Right lobe of liver (tissue), 6 donors: ENCODE measurements around the gene ING5. TPM values are rescaled to one million over a fixed set of nuclear protein-coding genes. Genes with fewer than 3 reads are reported as not detected.
A peak's percentile ranks its signal among the peaks of the same experiment; 100 is the strongest.

ENCODE experiments used
- ATAC-seq, 4 donors: fragments of 200-7000 bp; cut with Tn5 transposase; one replicate each; pipeline ENCODE4 v1.9.1; 2020; ENCODE audit warnings: mild to moderate bottlenecking in 4 of 4, moderate library complexity in 4 of 4
- DNase-seq, 3 donors: peaks; one replicate each; pipeline ENCODE4 v3.0.0-alpha.2; 2020
- H3K27ac ChIP-seq, 3 donors: fragments of 200-600 bp; one replicate each; pipeline ENCODE4 v1.8.0; 2022
- H3K27me3 ChIP-seq, 2 donors: fragments of 200-600 bp; one replicate each; pipeline ENCODE4 v1.8.0; 2022
- H3K36me3 ChIP-seq, 4 donors: fragments of 200-600 bp; sonication (generic) in 1 of 4; one replicate each; pipeline versions ENCODE4 v1.5.1 to v1.8.0; 2017 to 2022; ENCODE audit warnings: control low read depth in 1 of 4
- H3K4me1 ChIP-seq, 4 donors: fragments of 200-600 bp; sonication (generic) in 1 of 4; one replicate each; pipeline versions ENCODE4 v1.5.1 to v1.8.0; 2017 to 2022; ENCODE audit warnings: control low read depth in 1 of 4
- H3K4me3 ChIP-seq, 3 donors: fragments of 200-600 bp; one replicate each; pipeline ENCODE4 v1.8.0; 2022
- H3K9me3 ChIP-seq, 4 donors: fragments of 200-600 bp; sonication (generic) in 1 of 4; one replicate each; pipeline versions ENCODE4 v1.5.1 to v1.8.0; 2017 to 2022; ENCODE audit warnings: control low read depth in 1 of 4
- POLR2A ChIP-seq: fragments of 450-650 bp; IDR thresholded peaks from one replicate; pipeline ENCODE4 v1.6.1; 2017; ENCODE audit warnings: antibody characterized with exemption, mild to moderate bottlenecking
- WGBS: methylation state at CpG from one replicate; pipeline ENCODE4 v1.1.6; 2018; ENCODE audit warnings: low coverage, low lambda C conversion rate; ENCODE audit not compliant: insufficient coverage; ENCODE audit errors: missing lambda C conversion rate; 5-methylcytosine and 5-hydroxymethylcytosine counted together
- intact Hi-C, 2 donors: fragments of 100-400 bp; cut with DNase I; formaldehyde crosslinking; loops; one replicate each; pipeline versions ENCODE4 v1.11.2 to v1.14.1; 2022
- total RNA-seq, 6 experiments: library from RNA; depleted of rRNA in 2 of 6; stranded (reverse); fragments of >200 nt in 2 of 6; fragmentation: NEBNext Ultra II Directional in 3 of 6; extraction: Animal tissue kit (Norgen Biotek cat#: 25700) in 3 of 6; gene quantifications; one replicate each; pipeline versions ENCODE4 v1.1.0 to v1.2.4, GENCODE V29; 2016 to 2023
- TF ChIP-seq, protein P1 (sequence below), 4 donors: fragments of 200-600 bp in 3 of 4; fragments of 450-650 bp in 1 of 4; IDR thresholded peaks; one replicate each; pipeline versions ENCODE4 v1.5.1 to v1.8.0; 2016 to 2022; ENCODE audit warnings: antibody characterized with exemption in 4 of 4, mild to moderate bottlenecking in 2 of 4
- donor health status: DM: no; HTN: yes; CAD: no.
- donor health status: DM: no; HTN: no; CAD: no.
- donor health status: DM: no; HTN: no; CAD: no.
- donor health status: DM: no; HTN: yes; CAD: no.
- donor health status: DM: no; HTN: yes; CAD: no.

ING5 gene
- total RNA-seq, 6 experiments from 2014 or later: 8.2 to 20.3 (median 13.0) TPM

DNA sequence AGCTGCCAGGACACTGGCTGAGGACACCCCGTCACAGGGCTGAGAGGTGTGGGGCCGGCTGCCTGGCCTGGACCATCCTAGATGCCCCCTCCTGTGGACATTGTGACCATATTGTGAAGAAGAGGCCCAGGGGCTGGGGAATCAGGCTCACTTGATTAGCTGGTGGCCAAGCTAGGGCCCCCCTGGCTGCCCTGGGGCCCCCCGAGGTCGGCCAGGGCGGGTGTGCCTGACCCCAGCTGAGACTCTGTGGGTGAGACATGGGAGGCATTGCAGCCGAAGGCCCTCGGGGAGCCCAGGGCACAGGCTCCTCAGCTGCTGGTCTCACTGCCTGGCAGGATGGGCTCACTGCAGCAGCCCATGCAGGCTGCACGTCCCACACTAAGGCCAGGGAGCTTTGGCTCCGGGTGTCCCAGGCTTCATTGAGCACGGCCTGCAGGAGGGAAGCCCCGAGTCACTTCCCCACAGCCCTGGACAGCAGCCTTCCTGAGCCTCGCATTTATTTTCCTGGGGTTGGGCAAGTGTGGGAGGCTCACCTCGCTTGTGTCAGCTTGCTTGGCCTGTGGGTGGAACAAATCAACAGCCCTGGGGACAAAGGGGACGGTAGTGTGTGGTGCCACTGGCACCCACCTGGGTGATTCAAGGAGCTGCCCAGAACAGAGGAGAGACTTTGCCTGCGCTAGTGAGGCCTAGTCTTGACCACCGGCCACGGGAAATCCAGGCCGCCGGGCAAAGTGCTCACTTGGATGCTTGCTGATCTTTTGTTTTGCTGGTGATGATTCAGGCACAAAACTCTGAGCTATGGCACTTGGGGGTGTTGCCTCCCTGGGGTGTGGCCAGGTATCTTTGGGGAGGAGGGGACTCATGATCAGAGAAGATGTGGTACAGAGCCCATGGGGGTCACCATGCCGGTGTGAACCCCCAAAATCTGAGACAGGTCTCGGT, 76.1 kb downstream of the ING5 start:
- TF ChIP-seq, protein P1, sequence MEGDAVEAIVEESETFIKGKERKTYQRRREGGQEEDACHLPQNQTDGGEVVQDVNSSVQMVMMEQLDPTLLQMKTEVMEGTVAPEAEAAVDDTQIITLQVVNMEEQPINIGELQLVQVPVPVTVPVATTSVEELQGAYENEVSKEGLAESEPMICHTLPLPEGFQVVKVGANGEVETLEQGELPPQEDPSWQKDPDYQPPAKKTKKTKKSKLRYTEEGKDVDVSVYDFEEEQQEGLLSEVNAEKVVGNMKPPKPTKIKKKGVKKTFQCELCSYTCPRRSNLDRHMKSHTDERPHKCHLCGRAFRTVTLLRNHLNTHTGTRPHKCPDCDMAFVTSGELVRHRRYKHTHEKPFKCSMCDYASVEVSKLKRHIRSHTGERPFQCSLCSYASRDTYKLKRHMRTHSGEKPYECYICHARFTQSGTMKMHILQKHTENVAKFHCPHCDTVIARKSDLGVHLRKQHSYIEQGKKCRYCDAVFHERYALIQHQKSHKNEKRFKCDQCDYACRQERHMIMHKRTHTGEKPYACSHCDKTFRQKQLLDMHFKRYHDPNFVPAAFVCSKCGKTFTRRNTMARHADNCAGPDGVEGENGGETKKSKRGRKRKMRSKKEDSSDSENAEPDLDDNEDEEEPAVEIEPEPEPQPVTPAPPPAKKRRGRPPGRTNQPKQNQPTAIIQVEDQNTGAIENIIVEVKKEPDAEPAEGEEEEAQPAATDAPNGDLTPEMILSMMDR (IDR thresholded peaks at IDR 0.05): no peak
- no peak for TF ChIP-seq POLR2A
- Histone ChIP-seq H3K36me3 (no peaks in the 10 kb centered on the region), H3K4me3 (no peak overlapping the region), H3K27me3 (no peaks in the 10 kb centered on the region), H3K9me3 (no peaks in the 10 kb centered on the region), H3K4me1 (peaks cover 0 to 35% (median 12%) of the 10 kb centered on the region in 4 donors), H3K27ac (no peak overlapping the region)
- ATAC-seq (no peak), DNase-seq (peak in 1 of 3 donors; percentile 40)
- WGBS: 39% methylated on average over 6 of the region's 21 CpGs
- intact Hi-C loops: no loop called here

Other genes with a start within 250 kb of the ING5 start
- 10 to 100 TPM; 51.0 to 99.1 (median 63.5) TPM for gene STK25, start 193.5 kb upstream of the ING5 start, total RNA-seq
- gene BOK, start 143.3 kb upstream of the ING5 start, total RNA-seq: 100 to 1,000 TPM in 3 of 6 experiments, 10 to 100 TPM in 3; 50.1 to 119 (median 90.5) TPM
- gene THAP4, start 64.9 kb upstream of the ING5 start, total RNA-seq: 10 to 100 TPM; 22.1 to 39.2 (median 25.0) TPM
- gene ATG4B, start 64.3 kb upstream of the ING5 start, total RNA-seq: 10 to 100 TPM; 20.6 to 49.8 (median 39.3) TPM
- gene DTYMK, start 15.2 kb upstream of the ING5 start, total RNA-seq: 10 to 100 TPM in 5 of 6 experiments, 1 to 10 TPM in 1; 9.9 to 21.5 (median 10.4) TPM
- gene D2HGDH, start 32.6 kb downstream of the ING5 start, total RNA-seq: 10 to 100 TPM; 18.9 to 38.6 (median 25.9) TPM
- gene GAL3ST2, start 74.8 kb downstream of the ING5 start, total RNA-seq: under 1 TPM in 3 of 6 experiments, not detected in 3; 0.53 to 0.83 (median 0.70) TPM
- gene NEU4, start 107.2 kb downstream of the ING5 start, total RNA-seq: 10 to 100 TPM; 16.8 to 87.1 (median 76.2) TPM
- under 1 TPM in 3 of 6 experiments, not detected in 3; 0.19 to 0.61 (median 0.20) TPM for gene PDCD1, start 156.9 kb downstream of the ING5 start, total RNA-seq
- gene RTP5, start 167.7 kb downstream of the ING5 start, total RNA-seq: not detected